ENCODE results near the gene SCOC. TPM values are rescaled to one million over a fixed set of nuclear protein-coding genes. Genes with fewer than 3 reads are reported as not detected.

Gene SCOC
- total RNA-seq, 1 experiment from 2014 or later, result 49.2 TPM

DNA sequence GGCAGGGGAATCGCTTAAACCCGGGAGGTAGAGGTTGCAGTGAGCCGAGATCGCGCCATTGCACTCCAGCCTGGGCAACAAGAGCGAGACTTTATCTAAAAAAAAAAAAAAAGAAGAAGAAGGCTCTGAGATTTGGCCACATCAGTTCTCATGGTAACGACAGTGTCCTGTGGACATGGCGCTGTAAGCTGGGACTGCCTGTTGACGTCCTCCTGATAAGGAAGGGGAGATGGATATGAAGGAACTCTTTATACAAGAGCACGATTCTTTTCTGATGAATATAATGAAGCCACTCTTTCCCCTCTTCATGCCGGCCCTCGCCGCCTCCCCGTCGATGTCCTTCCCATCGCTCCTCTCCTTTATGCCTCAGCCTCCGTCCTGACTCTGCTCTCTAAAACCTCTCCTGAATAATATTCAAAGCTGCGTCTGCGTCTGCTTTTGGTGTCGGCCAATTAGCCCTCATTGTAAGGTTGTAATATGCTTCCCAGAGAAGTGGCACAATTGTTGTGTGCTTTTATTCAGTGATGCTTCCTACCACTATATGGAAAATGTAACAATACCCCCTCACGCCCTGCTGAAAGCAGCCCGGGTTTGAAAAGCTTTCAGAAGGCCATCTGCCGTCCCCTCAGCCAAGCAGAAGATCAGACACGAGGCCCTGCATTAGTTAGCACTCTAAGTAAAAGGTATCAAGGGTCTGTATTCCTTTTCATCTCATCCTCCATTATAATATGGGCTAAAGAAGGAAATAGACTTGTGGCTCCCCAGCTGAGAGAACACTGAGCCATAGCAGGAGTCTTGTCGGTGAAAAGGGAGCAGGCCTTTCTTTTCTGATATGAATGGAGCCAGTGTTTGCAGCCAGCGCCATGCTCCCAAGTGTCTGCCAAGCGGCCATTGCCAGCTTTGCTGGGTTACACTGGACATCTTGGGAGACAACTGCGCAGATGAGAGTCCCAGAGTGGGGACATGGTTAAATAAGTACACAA lies 22.1 kb upstream of the SCOC start:
- H3K27ac Mint-ChIP-seq (ENCODE audit: low read depth, unreplicated experiment), result no peak overlapping the region
- peaks cover 15% of the 10 kb centered on the region for H3K27me3 Mint-ChIP-seq (ENCODE audit: insufficient read depth, unreplicated experiment)
- H3K4me3 Mint-ChIP-seq (ENCODE audit: unreplicated experiment), result no peak overlapping the region
- H3K36me3 Mint-ChIP-seq (ENCODE audit: insufficient read depth, unreplicated experiment), result no peaks in the 10 kb centered on the region
- POLR2A ChIA-PET, result interaction anchor here (1.6 kb wide), 1 partner anchor 22 kb away, joined by 4 read pairs; no protein-coding TSS in a partner anchor
- no peaks in the 10 kb centered on the region for H3K4me1 Mint-ChIP-seq (ENCODE audit: insufficient read depth, unreplicated experiment)
- no TSS peak for BruUV-seq (replicated peaks)
- TF ChIP-seq, protein P1, sequence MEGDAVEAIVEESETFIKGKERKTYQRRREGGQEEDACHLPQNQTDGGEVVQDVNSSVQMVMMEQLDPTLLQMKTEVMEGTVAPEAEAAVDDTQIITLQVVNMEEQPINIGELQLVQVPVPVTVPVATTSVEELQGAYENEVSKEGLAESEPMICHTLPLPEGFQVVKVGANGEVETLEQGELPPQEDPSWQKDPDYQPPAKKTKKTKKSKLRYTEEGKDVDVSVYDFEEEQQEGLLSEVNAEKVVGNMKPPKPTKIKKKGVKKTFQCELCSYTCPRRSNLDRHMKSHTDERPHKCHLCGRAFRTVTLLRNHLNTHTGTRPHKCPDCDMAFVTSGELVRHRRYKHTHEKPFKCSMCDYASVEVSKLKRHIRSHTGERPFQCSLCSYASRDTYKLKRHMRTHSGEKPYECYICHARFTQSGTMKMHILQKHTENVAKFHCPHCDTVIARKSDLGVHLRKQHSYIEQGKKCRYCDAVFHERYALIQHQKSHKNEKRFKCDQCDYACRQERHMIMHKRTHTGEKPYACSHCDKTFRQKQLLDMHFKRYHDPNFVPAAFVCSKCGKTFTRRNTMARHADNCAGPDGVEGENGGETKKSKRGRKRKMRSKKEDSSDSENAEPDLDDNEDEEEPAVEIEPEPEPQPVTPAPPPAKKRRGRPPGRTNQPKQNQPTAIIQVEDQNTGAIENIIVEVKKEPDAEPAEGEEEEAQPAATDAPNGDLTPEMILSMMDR (IDR thresholded peaks at IDR 0.05; ENCODE audit: unreplicated experiment), result no peak
- H3K9me3 Mint-ChIP-seq (ENCODE audit: unreplicated experiment), result no peaks in the 10 kb centered on the region
- DNase-seq (ENCODE audit: unreplicated experiment), result no peak
- CTCF ChIA-PET, result interaction anchor here (0.6 to 5.2 kb wide), 8 partner anchors 9 to 699 kb away, joined by 3 to 41 read pairs (median 4); no protein-coding TSS in a partner anchor
- intact Hi-C loops (cut with micrococcal nuclease), result no loop called here

DNA sequence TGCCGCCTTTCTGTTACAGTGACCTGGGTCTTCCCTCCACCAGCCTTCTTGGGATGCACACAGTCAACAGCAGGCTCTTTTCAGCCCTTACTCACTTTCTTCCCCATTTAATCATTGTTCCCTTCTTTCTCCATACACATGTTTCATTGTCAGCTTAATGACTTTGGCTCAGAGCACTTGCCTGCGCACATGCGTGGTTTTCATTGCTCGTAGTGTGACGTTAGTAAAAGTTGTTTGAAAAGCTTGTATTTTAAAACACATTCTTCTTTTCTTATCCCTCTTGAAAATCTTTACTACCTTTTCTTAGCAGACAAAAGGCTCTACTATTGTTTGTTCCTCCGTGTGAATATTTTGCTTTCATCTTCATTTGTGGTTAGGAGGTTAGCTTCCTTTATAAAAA lies 19.7 kb upstream of the SCOC start:
- DNase-seq (ENCODE audit: unreplicated experiment), result no peak
- no TSS peak for BruUV-seq (replicated peaks)
- ChIA-PET POLR2A (interaction anchor here (0.7 kb wide), 1 partner anchor 23 kb away, joined by 4 read pairs; no protein-coding TSS in a partner anchor), CTCF (interaction anchor here (0.6 to 0.7 kb wide), 2 partner anchors 168 to 552 kb away, joined by 4 read pairs; no protein-coding TSS in a partner anchor)
- Mint-ChIP-seq H3K27ac (ENCODE audit: low read depth, unreplicated experiment) (no peak overlapping the region), H3K27me3 (ENCODE audit: insufficient read depth, unreplicated experiment) (peaks cover 27% of the 10 kb centered on the region), H3K4me1 (ENCODE audit: insufficient read depth, unreplicated experiment) (no peaks in the 10 kb centered on the region), H3K36me3 (ENCODE audit: insufficient read depth, unreplicated experiment) (no peaks in the 10 kb centered on the region), H3K9me3 (ENCODE audit: unreplicated experiment) (no peaks in the 10 kb centered on the region), H3K4me3 (ENCODE audit: unreplicated experiment) (no peak overlapping the region)
- intact Hi-C loops (cut with micrococcal nuclease), result no loop called here
- TF ChIP-seq, protein P1 (IDR thresholded peaks at IDR 0.05; ENCODE audit: unreplicated experiment), result no peak

DNA sequence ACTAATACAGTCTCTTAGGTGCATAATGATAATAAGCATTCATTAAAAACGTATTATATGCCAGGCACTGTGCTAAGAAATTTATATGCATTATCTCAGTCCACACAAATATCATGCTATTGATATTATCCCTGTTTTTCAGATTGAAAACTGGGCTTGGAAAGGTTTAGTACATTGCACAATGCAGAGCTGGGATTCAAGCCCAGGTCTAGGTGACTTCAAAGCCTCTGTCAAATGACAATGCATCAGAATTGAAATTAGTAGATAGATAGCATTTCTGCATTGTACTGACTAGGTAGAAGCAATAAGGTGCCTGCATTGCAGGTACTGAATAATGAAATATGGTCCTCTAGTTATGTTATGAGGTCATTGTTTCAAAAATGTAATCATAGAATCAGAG lies 18.2 kb upstream of the SCOC start:
- Mint-ChIP-seq H3K27me3 (ENCODE audit: insufficient read depth, unreplicated experiment) (peaks cover 15% of the 10 kb centered on the region), H3K27ac (ENCODE audit: low read depth, unreplicated experiment) (no peak overlapping the region), H3K4me3 (ENCODE audit: unreplicated experiment) (no peak overlapping the region), H3K36me3 (ENCODE audit: insufficient read depth, unreplicated experiment) (no peaks in the 10 kb centered on the region), H3K9me3 (ENCODE audit: unreplicated experiment) (no peaks in the 10 kb centered on the region), H3K4me1 (ENCODE audit: insufficient read depth, unreplicated experiment) (peaks cover 8% of the 10 kb centered on the region)
- TF ChIP-seq, protein P1 (IDR thresholded peaks at IDR 0.05; ENCODE audit: unreplicated experiment), result no peak
- DNase-seq (ENCODE audit: unreplicated experiment), result no peak
- intact Hi-C loops (cut with micrococcal nuclease), result no loop called here
- no TSS peak for BruUV-seq (replicated peaks)
- POLR2A ChIA-PET, result no interaction called here
- CTCF ChIA-PET, result no interaction called here

DNA sequence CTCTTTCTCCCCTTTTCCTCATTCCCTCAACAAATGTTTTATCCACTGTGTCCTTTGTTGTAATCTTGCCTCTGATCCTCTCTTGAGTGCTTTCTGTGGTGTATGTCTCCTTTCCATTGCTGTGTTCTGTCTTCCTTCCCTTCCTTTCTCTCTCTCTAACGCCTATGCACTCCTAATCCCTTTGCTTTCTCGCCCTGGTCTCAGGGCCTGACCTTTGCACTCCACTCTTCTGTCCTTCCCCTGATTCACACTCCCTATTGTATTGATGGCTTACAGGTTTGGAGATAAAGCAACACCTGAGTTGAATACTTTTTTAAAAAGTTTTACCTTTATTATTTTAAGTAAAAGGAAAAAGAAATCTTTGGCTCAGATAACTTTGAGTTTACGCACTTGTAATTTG lies 15.6 kb upstream of the SCOC start:
- H3K27me3 Mint-ChIP-seq (ENCODE audit: insufficient read depth, unreplicated experiment), result peaks cover 13% of the 10 kb centered on the region
- ChIA-PET CTCF (interaction anchor here (0.6 to 5.8 kb wide), 8 partner anchors 8 to 494 kb away, joined by 3 to 99 read pairs (median 36); no protein-coding TSS in a partner anchor), POLR2A (no interaction called here)
- no peaks in the 10 kb centered on the region for H3K36me3 Mint-ChIP-seq (ENCODE audit: insufficient read depth, unreplicated experiment)
- H3K4me3 Mint-ChIP-seq (ENCODE audit: unreplicated experiment), result no peak overlapping the region
- H3K9me3 Mint-ChIP-seq (ENCODE audit: unreplicated experiment), result no peaks in the 10 kb centered on the region
- H3K4me1 Mint-ChIP-seq (ENCODE audit: insufficient read depth, unreplicated experiment), result peaks cover 8% of the 10 kb centered on the region
- DNase-seq (ENCODE audit: unreplicated experiment), result no peak
- TF ChIP-seq, protein P1 (IDR thresholded peaks at IDR 0.05; ENCODE audit: unreplicated experiment), result no peak
- BruUV-seq (replicated peaks), result no TSS peak
- no peak overlapping the region for H3K27ac Mint-ChIP-seq (ENCODE audit: low read depth, unreplicated experiment)
- intact Hi-C loops (cut with micrococcal nuclease), result no loop called here
